ENCODE results near the gene C9orf40. TPM values are rescaled to one million over a fixed set of nuclear protein-coding genes. Genes with fewer than 3 reads are reported as not detected.

The C9orf40 gene
- total and polyA plus RNA-seq, 7 donors, result 1.9 to 7.9 (median 2.6) TPM

- H3K9me3 ChIP-seq, result no peaks in the 10 kb centered on the region
- no peaks in the 10 kb centered on the region for H3K4me1 ChIP-seq
- H3K27me3 ChIP-seq (ENCODE audit: insufficient read depth in 3 of 3, low read length in 2 of 3), result no peaks in the 10 kb centered on the region
- no peak overlapping the region for H3K4me3 ChIP-seq
- ATAC-seq (no peak), DNase-seq (no peak)
- no peak overlapping the region for H3K27ac ChIP-seq
- H3K36me3 ChIP-seq (ENCODE audit: insufficient read depth in 1 of 2, low read depth in 1 of 2), result no peaks in the 10 kb centered on the region
- intact Hi-C loops (cut with DNase I), result no loop called here
- TF ChIP-seq CTCF (IDR thresholded peaks at IDR 0.05), result no peak
These were observed 21.0 kb upstream of the C9orf40 start for GRCh38 chr9:74973714-74974113.

- no peak for TF ChIP-seq CTCF (IDR thresholded peaks at IDR 0.05)
- Histone ChIP-seq H3K4me3 (no peak overlapping the region), H3K36me3 (ENCODE audit: insufficient read depth in 1 of 2, low read depth in 1 of 2) (peaks cover 0 to 5% of the 10 kb centered on the region in 2 donors), H3K9me3 (no peaks in the 10 kb centered on the region), H3K27me3 (ENCODE audit: insufficient read depth in 3 of 3, low read length in 2 of 3) (no peaks in the 10 kb centered on the region), H3K4me1 (no peaks in the 10 kb centered on the region), H3K27ac (no peak overlapping the region)
- intact Hi-C loops (cut with DNase I), result no loop called here
- ATAC-seq (no peak), DNase-seq (no peak)
- 93 to 99% (median 94%) methylated on average over 2 of the region's 2 CpGs for WGBS, 3 donors
These were observed 10.3 kb upstream of the C9orf40 start for GRCh38 chr9:74963056-74963455.

- Histone ChIP-seq H3K4me1 (no peaks in the 10 kb centered on the region), H3K9me3 (no peaks in the 10 kb centered on the region), H3K36me3 (ENCODE audit: insufficient read depth in 1 of 2, low read depth in 1 of 2) (peaks cover 0 to 5% of the 10 kb centered on the region in 2 donors), H3K27ac (no peak overlapping the region), H3K4me3 (no peak overlapping the region), H3K27me3 (ENCODE audit: insufficient read depth in 3 of 3, low read length in 2 of 3) (no peaks in the 10 kb centered on the region)
- DNase-seq (no peak), ATAC-seq (no peak)
- no peak for TF ChIP-seq CTCF (IDR thresholded peaks at IDR 0.05)
- 94 to 100% (median 98%) methylated on average over 1 of the region's 1 CpG for WGBS, 3 donors
- intact Hi-C loops (cut with DNase I), result no loop called here
These were observed 8.8 kb upstream of the C9orf40 start for GRCh38 chr9:74961496-74961895.

GRCh38 chr9:74960561-74960960 is 7.8 kb upstream of the C9orf40 start:
- Histone ChIP-seq H3K27ac (no peak overlapping the region), H3K36me3 (ENCODE audit: insufficient read depth in 1 of 2, low read depth in 1 of 2) (peaks cover 0 to 5% of the 10 kb centered on the region in 2 donors), H3K27me3 (ENCODE audit: insufficient read depth in 3 of 3, low read length in 2 of 3) (no peaks in the 10 kb centered on the region), H3K9me3 (no peaks in the 10 kb centered on the region), H3K4me3 (no peak overlapping the region), H3K4me1 (no peaks in the 10 kb centered on the region)
- 48 to 98% (median 74%) methylated on average over 2 of the region's 2 CpGs for WGBS, 3 donors
- intact Hi-C loops (cut with DNase I), result no loop called here
- ATAC-seq (no peak), DNase-seq (no peak)
- TF ChIP-seq CTCF (IDR thresholded peaks at IDR 0.05), result no peak

- Histone ChIP-seq H3K9me3 (no peaks in the 10 kb centered on the region), H3K36me3 (ENCODE audit: insufficient read depth in 1 of 2, low read depth in 1 of 2) (peaks cover 0 to 5% of the 10 kb centered on the region in 2 donors), H3K27ac (no peak overlapping the region), H3K4me1 (peaks cover 5% of the 10 kb centered on the region), H3K27me3 (ENCODE audit: insufficient read depth in 3 of 3, low read length in 2 of 3) (no peaks in the 10 kb centered on the region), H3K4me3 (no peak overlapping the region)
- intact Hi-C loops (cut with DNase I), result no loop called here
- ATAC-seq (no peak), DNase-seq (no peak)
- no peak for TF ChIP-seq CTCF (IDR thresholded peaks at IDR 0.05)
These were observed 5.9 kb upstream of the C9orf40 start for GRCh38 chr9:74958587-74958986.

Data from psoas muscle (tissue), 8 donors.